Fibroblast of peridontal ligament (primary cell): ENCODE measurements around the gene ERAP2.
"Not testable (repeated sequence)": the region's sequence is repeated elsewhere in the genome, so short reads cannot be mapped to it uniquely, and the experiment has no call there.

Experiments
- DNase-seq: peaks from one replicate; pipeline ENCODE4 v3.0.0-alpha.2; 2010; ENCODE audit errors: extremely low read depth

Gene ERAP2

DNA sequence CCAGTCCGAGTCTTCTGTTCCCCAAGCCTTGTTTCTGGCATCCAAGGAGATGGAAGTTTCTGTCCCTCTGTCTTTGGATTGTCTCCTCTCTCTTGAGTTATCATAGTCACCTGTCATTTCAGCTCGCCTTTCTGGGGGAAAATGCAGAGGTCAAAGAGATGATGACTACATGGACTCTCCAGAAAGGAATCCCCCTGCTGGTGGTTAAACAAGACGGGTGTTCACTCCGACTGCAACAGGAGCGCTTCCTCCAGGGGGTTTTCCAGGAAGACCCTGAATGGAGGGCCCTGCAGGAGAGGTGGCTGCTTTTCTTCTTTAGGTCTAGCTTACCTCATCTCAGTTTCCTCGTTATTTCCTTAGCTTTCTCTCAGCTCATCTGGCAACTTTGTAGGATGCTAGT, 25.1 kb downstream of the ERAP2 start:
- no peak for DNase-seq

DNA sequence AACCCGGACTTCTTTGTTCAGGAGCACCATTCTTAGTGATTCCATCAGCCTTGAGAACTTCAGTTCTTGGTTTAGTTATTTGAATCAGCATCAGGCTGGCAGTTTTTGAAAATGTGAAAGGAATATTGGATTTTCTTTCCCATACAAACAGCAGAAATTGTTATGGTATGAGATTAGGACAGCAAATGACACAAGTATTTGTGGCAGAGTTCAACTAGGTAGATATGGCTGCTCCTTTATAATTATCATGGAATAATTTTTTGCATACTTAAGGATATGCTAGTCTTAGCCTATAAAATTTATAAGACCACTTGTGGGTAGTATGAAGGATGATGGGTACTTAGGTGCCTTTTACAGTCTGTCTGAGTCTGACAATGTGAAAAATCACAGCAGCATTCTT, 25.5 kb downstream of the ERAP2 start:
- DNase-seq, result no peak

DNA sequence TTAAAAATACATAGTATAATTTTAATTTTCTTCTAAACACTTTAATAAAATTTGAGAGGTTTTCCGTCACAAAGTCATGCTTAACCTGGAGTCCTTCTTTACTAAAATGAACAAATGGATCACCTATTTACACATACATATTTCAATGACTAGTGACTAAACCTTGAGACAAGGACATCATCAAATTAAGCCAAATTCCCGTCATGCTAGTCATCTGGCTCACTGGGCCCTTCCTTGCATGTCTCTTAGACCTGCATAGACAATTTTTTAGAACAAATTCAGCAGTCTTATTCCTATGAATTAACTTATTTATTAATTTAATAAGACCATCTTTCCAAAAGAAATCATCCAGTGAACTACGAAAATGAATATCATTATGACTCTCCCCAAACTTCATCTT, 26.6 kb downstream of the ERAP2 start:
- DNase-seq, result no peak

DNA sequence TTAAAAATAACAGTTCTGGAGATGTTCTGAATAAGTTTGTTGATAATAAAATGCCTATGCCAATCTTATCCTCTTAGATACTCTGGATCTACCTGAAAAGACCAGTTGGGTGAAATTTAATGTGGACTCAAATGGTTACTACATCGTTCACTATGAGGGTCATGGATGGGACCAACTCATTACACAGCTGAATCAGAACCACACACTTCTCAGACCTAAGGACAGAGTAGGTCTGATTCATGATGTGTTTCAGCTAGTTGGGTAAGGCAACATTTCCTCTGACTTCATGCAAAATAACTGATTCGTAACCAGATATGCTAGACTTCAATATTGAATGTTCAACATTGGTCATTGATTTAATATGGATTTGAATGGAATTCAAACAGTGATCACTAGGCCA, 27.0 kb downstream of the ERAP2 start:
- DNase-seq, result no peak

DNA sequence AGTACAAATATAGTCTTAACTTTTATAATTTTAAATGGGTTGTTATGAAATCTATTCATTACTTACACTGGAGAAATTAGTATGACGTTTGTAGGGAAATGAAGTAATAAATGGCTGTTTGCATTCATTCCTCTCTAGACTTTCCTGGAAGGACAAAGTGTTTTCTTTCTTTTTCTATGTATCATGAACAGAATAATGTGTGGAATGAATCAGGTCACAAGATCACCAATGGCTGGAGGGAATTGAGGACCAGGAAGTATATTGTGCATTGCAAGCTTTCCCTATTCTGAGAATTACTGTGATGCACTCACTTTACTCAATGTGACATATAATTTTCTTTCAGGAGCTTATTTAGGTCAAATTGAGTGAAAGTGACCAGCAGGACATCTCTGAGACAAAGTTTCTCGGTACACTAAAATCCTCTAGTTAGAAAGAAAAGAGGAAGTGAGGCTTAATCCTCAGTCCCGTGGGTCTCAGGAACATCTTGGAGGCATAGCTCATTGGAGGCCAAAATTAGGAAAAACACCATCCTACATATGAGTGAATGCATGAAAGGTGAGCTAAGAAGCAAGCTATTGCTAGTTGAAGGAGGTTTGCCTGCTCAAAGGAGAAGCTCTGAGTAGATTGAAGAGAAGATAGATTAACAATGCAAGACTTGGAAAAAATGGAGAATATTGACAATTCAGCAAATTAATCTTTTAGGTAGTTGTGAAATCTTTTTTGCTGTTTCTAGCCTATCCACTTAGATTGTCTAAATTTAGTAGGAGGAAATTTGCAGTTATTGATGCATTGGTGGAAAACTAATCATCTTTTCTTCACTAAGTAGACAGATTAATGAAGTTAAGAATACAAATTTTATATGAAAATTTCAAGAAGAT, 28.0 kb downstream of the ERAP2 start:
- no peak for DNase-seq

DNA sequence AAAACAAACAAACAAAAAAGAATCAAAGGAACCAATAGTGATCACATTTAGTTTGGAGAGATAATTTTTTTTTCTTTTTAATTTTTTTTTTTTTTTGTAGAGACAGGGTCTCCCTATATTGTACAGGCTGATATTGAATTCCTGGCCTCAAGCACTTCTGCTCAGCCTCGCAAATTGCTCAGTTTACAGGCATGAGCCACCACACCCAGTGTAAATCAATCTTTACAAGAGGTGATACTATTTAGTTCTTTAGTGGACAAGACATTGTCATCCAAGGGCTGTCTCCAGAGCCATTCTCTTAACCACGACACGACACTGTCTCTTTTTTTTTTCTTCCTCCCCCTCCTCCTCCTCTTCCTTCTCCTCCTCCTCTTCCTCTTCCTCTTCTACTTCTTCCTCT, 29.6 kb downstream of the ERAP2 start:
- DNase-seq, result no peak

DNA sequence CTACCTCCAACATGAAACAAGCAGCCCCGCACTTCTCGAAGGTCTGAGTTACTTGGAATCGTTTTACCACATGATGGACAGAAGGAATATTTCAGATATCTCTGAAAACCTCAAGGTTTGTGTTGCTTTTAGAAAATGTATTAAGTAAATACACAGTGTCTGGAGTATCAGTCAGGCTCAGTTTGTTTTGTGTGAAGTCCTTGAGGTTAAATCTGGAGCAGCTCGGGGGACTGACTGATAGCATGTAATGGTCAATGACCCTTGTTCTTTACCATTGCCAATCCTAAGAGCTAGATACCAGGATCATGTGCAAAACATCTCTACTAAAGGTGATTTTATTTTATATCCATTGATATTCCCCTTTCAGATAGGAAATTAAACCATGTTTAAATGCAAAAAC, 32.7 kb downstream of the ERAP2 start:
- DNase-seq, result no peak

DNA sequence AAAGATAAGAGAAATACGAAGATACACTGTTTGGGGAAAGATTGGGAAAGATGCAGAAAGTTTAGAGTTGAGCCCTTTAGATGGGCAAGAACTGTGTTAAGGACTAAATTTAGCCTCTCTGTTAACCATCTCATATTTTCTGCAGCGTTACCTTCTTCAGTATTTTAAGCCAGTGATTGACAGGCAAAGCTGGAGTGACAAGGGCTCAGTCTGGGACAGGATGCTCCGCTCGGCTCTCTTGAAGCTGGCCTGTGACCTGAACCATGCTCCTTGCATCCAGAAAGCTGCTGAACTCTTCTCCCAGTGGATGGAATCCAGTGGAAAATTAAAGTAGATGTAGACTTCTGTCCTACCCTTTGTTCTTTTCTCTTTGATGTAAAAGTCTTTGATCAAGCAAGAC, 33.1 kb downstream of the ERAP2 start:
- DNase-seq, result no peak

DNA sequence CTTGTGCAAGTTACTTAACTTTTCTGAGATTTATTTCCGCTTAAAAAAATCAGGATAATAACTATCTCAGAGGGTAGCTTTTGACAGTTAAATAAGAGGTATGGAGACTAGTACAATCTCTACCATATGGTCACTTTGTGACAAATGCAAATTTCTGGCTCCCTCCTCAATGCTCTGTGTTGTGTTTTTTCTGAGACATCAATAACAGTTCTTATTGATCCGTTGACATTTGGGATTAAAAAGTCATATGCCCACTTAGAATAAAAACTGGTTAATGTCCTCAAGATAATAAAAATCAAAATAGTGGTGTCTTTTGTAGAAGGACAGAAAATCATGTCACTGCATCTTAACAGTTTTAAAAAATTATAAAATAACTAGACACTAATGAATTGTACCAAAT, 34.8 kb downstream of the ERAP2 start:
- no peak for DNase-seq

DNA sequence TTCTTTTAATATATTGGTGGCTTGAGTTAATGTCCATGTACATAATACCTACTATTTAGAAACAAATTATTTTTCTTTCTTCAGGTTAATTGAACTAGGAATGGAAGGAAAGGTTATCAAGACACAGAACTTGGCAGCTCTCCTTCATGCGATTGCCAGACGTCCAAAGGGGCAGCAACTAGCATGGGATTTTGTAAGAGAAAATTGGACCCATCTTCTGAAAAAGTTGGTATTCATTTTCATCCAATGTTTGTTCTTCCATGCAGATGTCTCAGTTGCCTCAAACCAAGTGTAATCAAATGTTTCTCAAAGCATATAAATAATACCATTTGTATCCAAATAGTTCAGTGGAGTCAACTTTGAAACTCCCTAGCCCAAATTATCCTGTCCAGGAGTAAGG, 36.9 kb downstream of the ERAP2 start:
- no peak for DNase-seq

DNA sequence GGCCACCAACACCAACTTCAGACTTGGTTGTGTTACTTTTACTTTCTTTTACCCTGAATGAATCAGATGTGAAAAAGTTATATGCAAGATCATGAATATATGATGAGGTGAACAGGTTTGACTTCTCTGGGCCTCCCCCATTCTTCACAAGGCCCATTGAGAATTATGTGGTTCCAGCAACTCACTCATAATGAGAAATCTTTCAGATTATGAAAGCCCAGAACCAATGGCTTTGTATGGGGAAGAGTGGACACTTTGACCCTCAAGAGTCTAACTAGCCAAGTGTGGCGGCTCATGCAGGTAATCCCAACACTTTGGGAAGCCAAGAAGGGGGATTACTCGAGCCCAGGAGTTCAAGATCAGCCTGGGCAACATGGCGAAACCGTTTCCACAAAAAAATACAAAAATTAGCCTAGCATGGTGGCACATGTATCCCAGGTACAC, 43.5 kb downstream of the ERAP2 start:
- no peak for DNase-seq

DNA sequence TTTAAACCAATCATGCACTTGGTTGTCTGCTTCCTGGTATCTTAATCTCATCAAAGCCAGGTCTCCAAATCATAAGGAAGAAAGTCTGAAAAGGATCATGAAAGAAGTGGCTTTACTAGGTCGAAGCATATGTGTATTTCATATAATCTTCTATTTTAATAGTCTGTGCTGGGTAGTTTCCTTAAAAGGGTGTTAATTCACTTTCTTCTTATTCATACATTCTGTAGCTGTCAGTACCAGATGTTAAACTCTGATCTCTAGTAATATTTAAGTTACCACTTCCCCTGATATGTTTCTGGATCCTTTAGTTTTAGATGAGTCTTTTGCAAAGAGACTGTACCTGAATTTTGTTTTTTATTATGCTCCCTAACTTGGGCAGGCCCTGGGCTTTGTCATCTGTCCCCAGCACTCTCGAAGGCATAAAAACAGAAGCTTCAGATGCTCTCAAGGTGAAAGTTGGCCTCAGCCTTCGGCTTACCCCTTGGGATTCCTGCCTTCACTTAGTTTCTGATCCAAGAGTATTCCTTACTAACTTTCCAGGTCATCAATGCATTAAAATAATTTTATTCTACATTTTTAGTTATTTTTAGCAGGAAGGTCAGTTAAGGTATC, 44.5 kb downstream of the ERAP2 start:
- DNase-seq, result no peak

DNA sequence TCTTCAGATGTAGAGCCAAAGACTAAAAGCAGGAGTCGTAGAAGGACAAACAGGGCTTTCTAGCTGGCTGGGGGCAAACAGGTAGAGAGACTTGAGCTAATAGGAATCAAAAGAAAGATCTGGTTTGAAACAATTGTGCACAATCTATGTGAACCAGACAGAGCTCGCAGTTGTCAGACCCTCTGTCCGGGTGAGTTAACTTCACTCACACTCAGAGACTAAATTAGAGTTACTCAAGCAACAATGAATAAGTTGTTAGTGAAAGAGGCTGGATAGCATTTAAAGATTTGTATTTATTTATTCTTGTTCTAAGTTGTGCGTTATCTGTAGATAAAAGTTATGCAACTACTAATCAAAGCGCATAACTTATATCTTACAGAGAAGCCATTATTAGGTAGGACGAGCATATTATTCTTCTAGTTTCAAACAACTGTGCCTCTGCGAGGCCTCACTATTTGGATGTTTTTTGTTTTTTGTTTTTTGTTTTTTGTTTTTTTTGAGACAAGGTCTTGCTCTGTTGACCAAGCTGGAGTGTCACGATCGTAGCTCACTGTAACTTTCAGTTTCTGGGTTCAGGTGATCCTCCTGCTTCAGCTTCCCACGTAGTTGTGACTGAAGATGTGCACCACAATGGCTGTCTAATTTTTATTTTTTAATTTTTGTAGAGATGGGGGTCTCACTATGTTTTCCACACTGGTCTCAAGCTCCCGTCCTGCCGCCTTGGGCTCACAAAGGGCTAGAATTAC, 46.4 kb downstream of the ERAP2 start:
- DNase-seq, result no peak

DNA sequence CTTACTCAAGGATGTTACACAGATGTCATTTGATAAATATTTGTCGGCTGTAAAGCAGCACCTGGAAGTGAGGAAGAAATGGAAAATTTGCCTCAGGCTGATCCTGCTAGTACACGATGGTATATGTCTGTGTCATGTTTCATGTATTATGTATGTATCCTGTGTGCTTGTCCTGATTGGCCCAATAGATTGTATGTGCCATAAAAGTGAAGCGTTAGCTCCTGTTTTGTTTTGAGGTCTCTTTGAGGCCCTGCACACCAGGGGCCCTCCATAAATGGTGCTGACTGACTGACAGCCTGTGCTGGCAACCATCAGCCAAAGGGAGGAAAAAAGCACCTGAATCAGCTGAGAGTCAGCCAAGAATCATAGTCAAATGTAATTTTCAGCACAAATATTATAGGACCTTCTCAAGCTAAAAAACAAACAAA, 47.7 kb downstream of the ERAP2 start:
- DNase-seq, result no peak

DNA sequence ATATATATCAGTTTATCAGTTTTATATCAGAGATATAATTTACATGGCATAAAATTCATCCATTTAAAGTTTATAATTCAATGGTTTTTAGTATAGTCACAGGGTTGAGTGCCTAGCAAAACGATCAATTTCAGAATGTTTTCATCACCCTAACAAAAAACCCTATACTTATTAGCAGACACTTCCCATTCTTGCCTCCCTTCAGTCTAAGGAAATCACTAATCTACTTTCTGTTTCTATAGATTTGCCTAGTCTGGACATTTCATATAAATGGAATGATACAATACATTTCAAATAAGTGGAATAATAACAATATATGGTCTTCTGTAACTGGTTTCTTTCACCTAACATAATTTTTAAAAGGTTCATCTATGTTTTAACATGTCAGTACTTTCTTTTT, 50.0 kb downstream of the ERAP2 start:
- no peak for DNase-seq

DNA sequence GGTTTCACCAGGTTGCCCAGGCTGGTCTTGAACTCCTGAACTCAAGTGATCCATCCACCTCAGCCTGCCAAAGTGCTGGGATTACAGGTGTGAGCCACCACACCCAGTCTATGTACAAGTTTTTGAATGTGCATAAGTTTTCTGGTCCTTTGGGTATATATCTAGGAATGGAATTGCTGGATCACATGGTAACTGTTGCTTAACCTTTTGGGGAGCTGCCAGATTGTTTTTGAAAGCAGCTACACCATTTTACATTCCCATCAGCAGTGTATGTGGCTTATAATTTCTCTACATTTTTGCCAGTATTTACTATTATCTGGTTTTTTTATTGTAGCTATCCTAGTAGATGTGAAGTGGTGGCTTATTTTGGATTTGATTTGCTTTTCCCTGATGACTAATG, 50.7 kb downstream of the ERAP2 start:
- peak; percentile 53 for DNase-seq

DNA sequence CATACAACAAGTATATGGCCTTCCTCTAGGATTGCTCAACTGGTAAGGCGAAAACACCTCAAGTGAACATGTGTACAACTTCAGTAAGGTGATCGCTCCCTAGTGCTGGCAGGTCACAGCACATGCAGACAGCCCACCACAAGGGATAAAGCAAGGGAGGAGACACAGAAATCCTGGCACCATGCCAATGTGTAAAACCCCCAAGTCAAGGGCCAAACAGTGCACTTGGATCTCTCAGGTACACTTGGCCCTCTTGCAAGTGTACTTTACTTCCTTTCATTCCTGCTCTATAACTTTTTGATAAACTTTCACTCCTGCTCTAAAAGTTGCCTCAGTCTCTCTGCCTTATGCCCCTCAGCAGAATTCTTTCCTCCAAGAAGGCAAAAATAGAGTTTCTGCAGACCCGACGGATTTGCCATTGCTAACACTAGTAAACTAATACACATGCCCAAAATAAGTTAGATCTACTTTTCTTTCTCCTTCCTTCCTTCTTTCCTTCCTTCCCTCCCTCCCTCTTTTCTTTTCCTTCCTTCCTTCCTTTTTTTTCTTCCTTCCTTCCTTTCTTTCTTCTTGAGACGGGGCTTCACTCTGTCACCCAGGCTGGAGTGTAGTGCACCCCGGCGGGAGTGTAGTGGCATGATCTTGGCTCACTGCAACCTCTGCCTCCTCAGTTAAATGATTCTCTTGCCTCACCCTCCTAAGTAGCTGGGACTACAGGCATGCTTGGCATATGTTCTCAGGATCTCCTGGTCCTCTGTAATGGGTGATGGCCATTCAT, 52.8 kb downstream of the ERAP2 start:
- DNase-seq, result no peak

DNA sequence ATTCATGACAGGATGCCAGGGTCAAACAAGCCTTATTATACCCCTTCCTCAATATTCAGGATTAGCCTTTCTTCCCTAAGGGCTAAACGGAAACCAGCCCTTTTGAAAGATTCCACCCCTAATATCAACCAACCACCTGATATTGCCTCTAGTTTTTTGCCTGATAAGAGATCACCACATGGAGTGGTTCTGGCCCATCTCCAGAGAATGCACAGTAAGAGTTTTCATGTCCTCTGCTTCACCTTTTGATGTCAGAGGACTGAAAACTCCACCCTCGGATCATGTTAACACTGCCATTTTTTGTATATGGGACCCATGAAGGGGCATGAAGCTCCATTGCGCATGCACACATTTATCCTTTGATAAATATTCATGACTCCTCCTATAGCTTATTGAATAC, 53.8 kb downstream of the ERAP2 start:
- DNase-seq, result no peak

DNA sequence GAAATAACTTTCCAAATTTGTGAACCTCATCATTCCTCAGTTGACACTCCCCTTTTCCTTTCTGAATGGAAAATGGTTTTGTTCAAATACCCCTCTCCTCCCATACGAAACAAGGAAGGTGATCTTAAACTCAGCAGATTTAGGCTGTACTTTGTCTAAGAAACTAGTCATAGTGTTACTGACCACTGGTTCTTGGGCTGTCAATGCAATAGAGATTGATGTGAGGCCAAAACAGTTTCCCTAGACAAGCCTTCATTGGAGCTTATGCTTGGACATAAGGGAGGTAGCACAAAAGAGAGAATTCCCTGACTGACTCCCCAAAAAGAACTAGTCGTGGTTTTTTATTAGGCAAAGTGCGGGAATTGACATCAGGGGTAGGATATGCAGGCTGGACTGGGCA, 54.3 kb downstream of the ERAP2 start:
- DNase-seq, result no peak

DNA sequence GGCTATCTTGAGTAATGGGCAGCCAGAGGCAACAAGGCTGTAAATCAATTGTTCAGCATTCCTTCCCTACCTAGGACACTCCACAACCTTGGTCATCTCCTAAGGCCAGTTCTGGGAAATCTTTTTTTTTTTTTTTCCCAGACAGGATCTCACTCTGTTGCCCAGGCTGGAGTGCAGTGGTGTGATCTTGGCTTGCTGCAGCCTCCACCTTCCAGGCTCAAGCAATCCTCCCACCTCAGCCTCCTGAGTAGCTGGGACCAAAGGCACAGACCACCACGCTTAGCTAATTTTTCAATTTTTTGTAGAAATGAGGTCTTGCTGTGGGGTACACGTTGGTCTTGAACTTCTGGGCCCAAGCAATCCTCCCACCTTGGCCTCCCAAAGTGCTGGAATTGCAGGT, 54.7 kb downstream of the ERAP2 start:
- DNase-seq, result not testable (repeated sequence)

DNA sequence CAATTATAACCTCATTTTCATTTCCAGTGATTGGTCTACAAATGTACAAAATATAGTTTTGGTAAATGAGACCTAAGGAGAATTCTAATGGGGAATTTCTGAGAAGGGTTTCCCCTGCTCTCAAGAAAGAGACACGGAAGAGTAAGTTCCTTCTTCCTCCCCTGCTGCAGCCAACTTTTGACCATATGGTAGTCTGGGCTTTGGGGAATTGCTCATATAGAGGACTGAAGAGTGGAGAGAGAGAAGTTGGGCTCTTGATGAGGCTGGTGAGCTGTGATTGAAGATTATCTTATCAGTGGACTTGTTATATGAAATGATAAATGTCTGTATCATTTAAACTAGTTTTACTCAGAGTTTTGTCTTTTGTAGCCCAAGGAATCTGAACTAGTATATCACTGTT, 55.3 kb downstream of the ERAP2 start:
- DNase-seq, result no peak

DNA sequence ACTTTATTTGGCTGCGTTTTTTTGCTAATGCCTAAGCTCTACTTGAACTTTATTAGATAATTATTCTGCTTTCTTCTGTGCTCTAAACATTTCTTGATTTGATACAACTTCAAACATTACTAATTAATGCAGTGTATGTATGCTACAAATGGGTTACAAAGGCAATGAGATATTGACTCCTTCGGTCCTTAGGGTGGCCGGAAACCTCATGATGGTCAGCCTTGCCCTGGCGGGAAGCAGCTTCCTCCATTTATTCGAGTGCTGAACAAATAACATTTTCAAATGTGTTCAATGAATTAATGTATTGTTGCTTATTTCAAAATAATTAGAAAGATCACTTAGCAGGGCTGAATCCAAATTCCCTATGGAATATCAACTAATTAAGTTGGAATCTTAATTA, 55.7 kb downstream of the ERAP2 start:
- no peak for DNase-seq
